Mammary epithelial cell (primary cell): Measurements from ENCODE around the gene KCNMB2.

Experiments used
- CTCF ChIP-seq, 2 donors: IDR thresholded peaks in 1 of 2; conservative IDR thresholded peaks in 1 of 2; 2 replicates each; pipeline ENCODE4 v1.5.1; 2011 to 2012; ENCODE audit warnings: inconsistent platforms in 2 of 2, low read length in 2 of 2, mild to moderate bottlenecking in 2 of 2, control low read depth in 1 of 2, low read depth in 1 of 2; ENCODE audit not compliant: insufficient read depth in 1 of 2; ENCODE audit errors: extremely low read depth in 1 of 2
- EZH2 ChIP-seq: IDR thresholded peaks from 2 replicates; pipeline ENCODE4 v1.6.1; 2012; ENCODE audit warnings: low read length, inconsistent platforms, borderline replicate concordance

GRCh38 chr3:178739720-178740119 is 203.5 kb downstream of the KCNMB2 start:
- TF ChIP-seq EZH2 (no peak), CTCF (conservative IDR thresholded peaks at IDR 0.05 in 1 of 2, IDR thresholded peaks at IDR 0.05 in 1 of 2; ENCODE audit: extremely low read depth in 1 of 2, insufficient read depth in 1 of 2, low read depth in 1 of 2, low read length in 2 of 2) (no peak)
